Superior temporal gyrus (tissue), 1 donor: ENCODE measurements around the gene PDE8B.
"Not testable (repeated sequence)": the region's sequence is repeated elsewhere in the genome, so short reads cannot be mapped to it uniquely, and the experiment has no call there.

Experiments
- DNase-seq: peaks from one replicate; pipeline ENCODE4 v3.0.0-alpha.2; 2016; ENCODE audit errors: extremely low spot score

The PDE8B gene

DNA sequence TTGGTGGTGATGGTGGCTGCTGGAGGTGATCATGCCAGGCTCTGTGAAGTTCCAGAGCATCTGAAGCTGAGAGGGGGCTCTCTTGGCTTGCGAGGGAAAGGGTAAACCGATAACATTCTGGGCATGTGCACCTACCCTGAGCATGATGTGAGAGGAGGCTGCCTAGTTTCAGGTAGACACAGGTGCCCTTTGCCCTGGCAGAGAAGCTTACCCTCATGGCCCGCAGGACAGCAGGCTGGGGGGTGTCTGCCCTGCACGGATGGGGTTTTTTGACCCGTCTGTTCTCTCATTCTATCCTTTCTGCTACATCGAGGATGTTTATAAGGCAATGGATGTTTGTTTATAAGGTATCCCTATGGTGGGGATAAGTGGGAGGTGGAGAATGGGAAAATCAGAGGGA is 148.8 kb downstream of the PDE8B start:
- no peak for DNase-seq

DNA sequence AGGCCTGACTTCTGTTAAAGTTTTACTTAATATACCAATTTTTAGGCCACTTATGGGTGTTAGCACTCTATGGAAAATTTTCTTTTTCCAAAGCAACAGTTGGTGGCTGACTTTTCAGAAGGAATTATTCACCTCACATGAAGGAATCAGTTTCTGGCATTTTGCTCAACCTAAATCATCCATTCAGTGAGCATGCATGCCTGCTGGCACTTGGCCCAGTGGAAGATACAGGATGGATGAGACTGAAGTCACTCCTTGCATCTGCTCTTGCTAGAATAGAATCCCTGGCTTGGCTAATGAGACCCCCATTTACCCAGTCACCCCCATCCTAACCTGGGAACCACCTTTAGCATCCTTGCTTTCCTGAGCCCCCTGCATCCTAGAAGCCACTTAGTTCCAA is 149.9 kb downstream of the PDE8B start:
- DNase-seq: no peak

DNA sequence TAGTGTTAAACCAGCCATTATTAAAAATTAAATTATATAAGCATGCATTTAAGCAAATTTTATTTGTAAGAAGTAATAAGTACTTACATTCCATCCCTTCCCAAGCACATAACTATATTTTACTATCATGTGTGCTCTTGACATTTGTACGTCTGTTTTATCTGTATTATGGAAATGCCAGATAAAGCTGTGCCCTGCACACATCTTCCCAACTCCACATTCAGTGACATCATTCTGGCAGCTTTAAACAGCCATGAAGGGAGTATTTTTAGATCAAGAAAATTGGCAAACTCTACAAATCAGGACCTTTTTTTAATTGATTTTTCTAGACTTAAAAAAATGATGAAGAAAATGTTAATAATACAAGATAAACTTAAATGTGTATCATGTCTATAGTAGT is 150.5 kb downstream of the PDE8B start:
- no peak for DNase-seq

DNA sequence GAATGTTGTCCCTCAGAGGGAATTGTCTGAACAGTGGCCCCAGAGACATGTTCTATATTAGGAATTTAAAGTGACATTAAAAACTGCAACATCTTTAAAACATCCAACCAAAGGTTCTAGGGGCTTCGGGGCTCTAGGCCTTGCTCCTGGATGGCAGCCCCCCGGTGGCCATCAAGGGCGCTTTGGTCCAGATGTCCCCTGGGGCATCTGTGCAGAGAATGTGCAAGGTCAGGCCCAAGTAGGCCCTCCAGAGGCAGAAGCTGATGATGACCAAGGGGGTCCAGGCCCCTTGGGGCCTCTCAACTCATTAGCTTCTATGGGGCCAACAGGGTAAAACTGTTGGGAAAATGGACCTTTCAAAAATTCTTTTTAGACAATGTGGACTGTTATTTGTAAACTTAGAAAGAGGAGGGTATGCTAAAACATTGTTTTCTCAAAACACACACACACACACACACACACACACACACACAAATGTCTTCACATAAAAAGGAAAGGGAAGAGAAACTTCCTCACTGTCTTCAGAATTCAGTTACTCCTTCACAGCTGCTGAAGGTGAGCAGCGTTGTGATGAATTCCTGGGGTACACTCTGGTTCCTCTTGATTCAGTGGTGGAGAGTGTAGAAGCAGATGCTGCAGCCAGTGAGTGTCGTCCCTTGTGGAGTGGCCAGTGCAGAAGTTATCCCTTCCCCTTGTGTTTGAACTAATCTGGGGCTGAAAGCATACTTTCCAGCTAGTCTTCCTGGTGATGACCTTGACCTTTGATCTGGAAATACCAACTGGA is 156.4 kb downstream of the PDE8B start:
- DNase-seq: no peak

DNA sequence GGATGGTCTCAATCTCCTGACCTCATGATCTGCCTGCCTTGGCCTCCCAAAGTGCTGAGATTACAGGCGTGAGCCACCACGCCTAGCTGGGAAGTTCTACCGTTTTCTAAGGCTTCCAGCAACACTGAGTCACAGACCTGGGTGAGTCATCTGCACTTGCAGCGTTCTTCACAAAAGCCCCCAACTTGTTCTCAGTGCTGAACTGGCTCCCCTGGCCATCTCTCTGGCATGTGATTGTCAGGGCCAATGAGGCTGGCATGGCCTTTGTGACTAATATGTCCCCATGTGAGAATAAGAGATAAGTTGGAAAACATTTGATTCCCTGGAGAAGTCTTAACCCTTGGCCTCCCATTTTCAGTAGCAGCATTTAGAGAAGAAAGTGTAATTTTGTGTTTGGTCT is 157.3 kb downstream of the PDE8B start:
- DNase-seq: no peak

DNA sequence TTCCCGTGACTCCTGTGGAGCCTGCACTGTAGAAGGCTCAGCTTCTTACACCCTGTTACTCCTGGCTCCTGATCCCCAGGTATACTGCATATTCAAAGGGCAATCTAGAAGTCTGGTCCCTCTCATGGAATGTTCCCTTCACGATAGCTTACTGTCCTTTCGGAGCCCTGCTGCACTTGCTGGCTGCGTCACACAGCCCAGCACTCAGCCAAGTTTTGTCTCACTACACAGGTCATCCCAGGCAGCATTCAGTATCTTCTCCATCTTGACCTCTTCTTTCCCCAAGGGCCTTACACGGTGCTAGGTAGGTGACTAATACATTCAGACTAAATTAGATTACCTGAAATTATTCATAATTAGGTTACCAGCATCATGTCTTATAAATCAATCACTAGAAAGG is 157.9 kb downstream of the PDE8B start:
- DNase-seq: no peak

DNA sequence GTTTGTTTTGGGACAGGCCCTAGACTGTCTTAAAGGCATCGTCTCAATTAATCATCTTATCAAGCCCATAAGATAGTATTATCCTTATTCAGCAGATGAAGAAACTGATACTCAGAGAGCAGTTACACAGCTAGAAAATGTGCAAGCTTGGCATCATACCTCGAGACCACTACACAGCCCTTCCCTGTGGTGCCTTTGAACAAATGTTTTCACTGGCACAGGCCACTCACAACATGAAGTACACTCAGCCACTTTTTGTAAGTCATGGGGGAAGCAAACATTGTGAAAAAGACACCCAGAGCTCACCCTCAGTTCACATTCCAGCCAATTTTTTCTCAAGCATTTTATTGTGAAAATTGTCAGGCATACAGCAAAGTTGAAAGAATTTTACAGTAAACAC is 159.1 kb downstream of the PDE8B start:
- DNase-seq: no peak

DNA sequence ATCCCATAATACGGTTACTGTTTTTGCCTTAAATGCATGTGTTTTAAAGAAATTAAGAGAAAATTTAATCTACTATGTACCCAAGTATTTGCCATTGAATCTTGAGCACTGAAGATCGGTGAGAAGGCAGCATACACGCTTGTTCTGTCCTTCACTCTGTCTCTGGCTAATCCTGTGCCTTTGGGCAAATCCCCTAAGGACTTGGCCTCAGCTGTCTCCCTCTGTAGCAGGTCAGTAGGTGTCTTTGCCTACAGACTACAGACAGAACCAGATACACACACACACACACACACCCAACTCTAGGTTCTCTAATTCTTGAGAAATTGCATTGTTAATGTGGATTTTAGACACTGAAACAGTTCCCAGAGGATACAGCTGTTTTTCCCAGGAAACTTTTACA is 164.2 kb downstream of the PDE8B start:
- DNase-seq: no peak

DNA sequence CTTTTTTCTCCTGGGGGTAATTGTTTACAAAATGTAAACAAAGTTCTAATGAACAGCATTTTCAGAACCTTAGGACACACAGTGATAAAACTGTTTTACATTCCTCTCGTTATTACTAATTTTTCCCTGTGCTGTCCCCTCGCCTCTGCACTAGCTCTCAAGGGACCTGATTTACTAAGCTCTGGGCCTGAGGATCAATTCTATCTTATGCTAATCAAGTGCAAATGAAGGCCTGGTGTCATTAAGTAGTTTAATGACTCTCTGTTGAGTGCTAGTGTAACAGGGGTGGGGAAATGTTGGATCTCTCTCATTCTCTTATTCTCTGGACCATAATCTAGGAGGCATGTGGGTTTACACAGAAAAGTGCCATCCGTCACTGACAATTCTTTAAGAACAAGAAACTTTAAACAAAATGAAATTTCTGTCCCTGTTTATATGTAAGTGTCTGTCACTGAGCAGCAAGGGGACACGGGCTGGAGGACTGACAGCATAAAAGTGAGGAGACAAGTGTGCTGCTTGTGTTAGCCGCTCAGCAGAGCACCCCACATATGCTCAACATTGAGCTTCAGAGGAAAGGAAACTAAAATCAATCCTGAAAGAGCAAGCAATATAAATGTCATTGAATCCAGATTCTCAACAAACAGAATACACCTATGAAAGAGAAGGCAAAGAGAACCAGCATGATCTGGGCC is 166.3 kb downstream of the PDE8B start:
- no peak for DNase-seq

DNA sequence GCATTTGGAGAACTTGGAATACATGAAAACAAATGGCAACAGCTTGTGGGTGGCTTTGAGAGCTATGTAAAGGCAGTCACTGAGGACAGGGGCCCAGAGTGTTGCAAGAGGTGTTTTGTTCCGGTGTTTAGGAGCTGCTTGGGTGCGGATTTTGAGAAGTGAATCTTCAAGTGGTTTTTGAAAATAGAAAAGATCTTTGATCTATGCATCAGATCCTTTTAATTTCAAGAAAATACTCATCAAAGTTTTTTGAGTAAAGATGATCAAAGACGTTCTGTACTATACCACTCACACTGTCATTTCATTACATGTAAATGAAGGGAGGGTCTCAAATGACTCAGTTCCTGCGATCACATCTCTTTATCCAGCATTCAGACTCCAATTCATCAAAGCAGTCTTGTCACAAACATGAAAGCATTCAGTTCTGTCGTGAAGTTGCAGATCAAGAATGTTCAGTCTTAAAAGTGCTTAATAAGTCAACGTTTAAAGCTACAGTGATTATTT is 169.1 kb downstream of the PDE8B start:
- no peak for DNase-seq

DNA sequence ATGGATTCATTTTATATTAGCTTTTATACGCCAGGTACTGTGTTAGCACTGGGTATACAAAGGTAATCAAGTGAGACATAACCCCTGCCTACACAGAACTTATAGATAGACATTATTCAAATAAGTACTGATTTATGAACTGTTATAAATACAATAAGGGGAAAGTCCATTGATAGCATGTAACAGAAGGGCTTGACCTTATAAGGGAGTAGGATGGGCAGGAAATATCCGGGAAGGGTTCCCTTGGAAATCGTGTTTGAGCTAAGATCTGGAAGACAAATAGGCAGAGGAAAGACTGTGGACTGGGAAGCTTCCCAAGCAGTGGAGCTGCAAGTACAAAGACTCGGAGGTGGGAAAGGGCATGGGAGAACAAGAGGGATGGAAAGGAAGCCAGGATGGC is 170.2 kb downstream of the PDE8B start:
- DNase-seq: no peak

DNA sequence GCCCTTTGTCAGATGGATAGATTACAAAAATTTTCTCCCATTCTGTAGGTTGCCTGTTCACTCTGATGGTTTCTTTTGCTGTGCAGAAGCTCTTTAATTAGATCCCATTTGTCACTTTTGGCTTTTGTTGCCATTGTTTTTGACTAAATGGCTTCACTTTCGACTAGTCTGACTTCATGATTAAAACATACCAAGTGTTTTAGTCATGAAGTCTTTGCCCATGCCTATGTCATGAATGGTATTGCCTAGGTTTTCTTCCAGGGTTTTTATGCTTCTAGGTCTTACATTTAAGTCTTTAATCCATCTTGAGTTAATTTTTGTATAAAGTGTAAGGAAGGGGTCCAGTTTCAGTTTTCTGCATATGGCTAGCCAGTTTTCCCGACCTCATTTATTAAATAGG is 172.9 kb downstream of the PDE8B start:
- DNase-seq: not testable (repeated sequence)

DNA sequence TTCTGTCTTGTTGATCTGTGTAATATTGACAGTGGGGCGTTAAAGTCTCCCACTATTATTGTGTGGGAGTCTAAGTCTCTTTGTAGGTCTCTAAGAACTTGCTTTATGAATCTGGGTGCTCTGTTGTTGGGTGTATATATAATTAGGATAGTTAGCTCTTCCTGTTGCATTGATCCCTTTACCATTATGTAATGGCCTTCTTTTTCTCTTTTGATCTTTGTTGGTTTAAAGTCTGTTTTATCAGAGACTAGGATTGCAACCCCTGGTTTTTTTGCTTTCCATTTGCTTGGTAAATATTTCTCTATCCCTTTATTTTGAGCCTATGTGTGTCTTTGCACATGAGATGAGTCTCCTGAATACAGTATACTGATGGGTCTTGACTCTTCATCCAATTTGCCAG is 175.9 kb downstream of the PDE8B start:
- not testable (repeated sequence) for DNase-seq

DNA sequence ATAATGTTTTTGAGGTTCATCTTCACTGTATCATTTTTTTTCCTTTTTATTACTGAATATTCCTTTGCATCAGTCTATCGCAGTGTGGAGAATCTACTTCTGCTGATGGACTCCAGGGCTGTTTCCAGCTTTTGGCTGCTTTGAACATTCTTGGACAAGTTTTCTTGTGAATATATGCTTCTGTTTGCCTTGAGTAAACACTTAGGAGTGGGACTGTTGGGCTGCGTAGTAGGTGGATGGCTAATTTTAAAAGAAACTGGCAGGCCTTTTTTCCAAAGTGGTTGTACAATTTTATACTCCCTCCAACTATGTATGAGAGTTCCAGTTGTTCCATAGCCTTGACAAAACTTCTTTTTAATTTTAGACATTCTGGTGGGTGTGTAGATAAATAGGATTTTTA is 179.3 kb downstream of the PDE8B start:
- no peak for DNase-seq

DNA sequence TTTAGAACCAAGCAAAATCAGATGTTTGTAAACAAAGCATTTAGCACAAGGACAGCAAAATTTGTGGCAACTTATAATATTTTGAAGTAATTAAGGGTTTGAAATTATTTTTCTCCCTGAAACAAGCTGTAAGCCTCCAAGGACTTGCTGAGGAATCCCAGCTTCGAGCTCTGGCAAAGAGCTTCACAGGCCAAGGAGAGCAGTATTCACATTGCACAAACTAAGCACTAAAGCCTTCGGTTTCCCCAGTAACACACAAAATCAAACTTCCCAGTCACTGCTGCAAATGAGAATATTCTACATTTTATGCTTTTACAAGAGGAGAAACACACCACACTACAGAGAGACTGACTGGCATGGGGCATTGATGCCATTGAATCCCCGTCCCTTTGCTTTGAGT is 179.7 kb downstream of the PDE8B start:
- no peak for DNase-seq

DNA sequence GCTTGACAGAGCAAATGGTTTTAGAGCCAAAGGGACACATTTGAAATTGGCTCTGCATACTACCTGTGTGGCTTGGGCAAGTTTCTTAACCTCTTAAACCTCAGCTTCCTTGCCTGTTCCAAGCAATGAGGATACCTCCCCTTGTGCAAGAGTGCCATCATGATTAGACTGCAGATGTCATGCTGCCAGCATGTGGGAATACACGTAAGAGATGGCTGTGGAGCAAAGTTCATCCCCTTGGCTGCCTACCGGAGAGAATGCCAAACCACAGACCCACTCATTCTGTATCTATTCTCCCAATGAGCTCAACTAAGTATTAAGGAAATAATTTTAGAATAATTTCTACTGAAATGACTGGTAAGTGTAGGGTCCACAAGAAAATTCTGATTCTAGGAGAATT is 180.3 kb downstream of the PDE8B start:
- DNase-seq: no peak

DNA sequence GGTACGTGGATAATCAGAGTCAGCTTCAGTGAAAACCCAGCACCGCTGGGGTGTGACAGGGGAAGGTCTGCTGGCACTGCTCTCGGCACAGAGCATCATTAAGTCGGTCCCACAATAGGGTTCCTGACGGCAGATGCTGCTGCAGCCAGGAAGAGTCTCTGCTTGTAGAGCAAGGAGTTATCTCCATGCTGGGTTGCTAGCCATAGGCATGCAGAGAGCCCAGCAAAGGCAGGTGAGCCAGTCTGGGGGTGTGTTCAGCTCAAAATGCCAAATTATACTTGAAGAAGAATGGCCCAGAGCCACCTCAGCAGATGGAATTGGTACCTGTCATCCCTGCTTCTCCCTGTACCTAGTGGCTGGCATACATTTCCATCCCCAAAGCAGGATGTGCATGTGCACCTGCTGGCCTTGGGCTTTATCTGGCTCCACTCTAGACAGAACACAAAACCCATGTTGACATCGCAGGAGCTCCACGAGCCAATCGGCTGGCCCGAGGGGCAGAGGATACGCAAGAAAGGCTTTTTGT is 180.8 kb downstream of the PDE8B start:
- DNase-seq: no peak

DNA sequence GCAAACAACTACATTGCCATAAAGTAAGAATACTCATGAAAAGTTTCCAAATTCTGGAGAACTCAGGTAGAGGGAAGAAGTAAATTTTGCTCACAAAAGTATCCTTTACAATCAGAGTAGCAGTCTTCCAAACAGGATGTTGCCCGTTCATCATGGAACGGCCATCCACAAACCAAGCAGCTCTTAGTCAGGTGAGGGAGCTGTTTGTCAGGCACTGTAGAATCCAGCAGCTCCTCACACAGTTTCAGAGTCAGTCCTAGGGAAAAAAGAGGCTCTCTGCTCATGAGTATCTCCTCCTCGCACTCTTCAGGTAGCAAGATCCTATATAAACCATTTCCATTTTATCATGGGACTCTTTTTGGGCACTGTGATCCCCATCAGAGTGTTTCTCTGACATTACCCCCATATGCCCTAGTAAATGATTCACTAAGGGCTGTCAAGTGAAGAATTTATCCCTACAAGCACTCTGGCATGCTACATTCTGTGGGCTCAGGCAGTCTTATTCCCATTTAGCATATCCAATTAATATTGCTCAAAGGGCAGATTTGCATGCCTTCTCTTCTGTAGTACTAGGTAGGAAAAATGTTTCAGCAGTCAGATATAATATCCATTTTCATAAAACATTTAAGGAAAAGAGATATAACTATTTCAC is 183.7 kb downstream of the PDE8B start:
- DNase-seq: no peak

DNA sequence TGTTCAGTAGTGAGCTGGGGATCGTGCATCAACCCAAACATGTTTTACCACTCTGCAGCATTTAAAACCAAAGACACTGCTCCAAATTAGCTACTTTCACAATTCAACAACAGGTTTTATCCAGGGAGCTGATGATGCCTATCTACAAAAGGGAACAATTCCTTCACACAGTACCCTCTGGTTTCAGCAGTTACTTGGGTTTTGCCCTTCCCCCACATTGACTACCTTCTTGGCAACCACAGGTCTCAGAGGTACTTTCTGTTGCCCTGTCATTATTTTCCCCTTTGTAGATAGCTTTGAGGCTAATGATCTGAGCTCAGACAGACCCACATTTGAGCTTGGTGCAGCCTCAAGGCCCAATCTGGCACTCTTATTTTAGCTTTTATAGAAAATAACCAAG is 185.5 kb downstream of the PDE8B start:
- DNase-seq: no peak

DNA sequence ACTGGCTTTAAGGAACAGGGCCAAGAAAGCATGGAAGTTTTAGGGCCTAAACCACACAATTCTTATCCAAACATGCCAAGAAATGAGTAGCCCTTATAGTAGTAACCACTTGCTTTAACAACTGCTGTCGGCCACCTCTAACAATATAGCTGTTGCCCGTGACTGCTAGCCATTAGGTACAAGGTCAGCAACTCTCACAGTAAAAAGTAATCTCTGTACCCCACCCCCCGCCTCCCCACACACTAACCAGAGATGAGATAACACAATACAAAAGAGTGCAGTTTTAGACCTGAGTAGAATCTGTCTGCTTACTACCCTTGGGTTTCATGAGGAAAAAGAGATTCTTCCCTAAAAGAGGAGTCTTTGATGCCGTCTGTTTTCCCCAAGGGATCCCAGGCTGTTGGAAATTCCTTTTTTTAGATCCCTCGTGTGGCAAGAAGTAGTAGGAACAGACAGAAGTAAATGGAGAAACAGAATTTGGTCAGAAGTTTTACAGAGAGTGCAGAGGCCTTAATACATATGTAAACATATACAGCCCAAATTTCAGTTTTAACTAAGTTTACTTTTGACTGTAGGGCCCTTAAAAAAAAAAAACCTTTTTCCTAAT is 187.3 kb downstream of the PDE8B start:
- DNase-seq: no peak

DNA sequence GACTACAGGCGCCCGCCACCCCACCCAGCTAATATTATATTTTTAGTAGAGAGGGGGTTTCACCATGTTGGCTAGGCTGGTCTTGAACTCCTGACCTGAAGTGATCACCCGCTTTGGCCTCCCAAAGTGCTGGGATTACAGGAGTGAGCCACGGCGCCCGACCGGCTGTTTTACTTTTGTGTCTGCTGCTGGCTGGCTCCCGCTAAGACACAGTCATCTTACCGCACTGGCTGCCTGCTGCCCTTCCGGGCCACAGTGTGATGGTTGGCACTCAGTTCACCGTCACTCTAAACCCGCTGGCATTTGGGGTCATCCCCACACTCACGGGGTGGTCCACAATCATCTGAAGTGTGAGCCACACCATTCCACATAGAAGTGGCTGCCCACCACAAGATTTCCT is 188.0 kb downstream of the PDE8B start:
- no peak for DNase-seq

DNA sequence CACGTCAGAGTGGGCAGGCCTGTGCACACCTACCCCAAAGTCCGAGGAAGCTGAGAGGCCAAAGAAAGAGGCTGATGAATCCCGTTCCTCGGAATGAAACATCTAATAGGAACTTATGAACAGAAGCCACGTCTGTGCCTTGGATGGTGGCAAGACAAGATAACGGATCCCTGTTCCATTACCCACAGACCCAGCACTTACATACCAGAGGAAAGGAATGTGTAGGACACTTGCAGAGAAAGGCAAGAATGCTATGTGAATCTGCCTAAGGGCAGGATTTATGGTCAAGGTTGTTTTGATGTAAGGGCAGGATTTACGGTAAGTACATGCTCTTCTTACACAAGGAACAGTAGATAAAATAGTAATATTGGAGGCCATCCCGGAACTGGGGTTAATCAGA is 188.4 kb downstream of the PDE8B start:
- DNase-seq: no peak
